ENCODE data around the gene EFHD1.
"Not testable (repeated sequence)": the region's sequence is repeated elsewhere in the genome, so short reads cannot be mapped to it uniquely, and the experiment has no call there.

EFHD1 gene

DNA sequence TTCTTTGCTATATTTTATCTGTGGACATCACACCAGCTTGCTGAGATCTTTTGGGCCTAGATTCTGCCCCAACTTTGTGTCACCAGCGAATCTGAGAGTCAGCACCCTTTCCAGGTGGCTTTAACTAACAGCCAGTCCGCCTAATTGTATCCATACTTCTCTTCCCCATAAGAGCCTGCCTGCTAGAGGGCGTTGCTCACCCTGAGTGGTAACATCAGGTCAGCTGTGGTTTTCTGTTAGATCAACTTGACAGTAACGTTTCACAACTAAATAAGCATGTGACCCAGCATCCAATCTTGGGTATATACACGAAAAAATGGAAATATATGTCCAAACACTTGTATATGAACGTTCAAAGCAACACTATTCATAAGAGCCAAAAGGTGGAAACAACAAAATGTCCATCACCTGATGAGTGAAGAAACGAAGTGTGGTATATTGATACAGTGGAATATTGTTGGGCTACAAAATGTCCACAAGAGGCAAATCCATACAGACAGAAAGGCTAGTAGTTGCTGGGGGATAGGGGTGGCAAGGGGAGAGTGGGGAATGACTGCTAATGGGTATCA lies 24.9 kb downstream of the EFHD1 start:
- Mint-ChIP-seq H3K27me3 (no peaks in the 10 kb centered on the region), H3K9me3 (no peaks in the 10 kb centered on the region), H3K4me1 (no peaks in the 10 kb centered on the region), H3K27ac (no peak overlapping the region), H3K4me3 (no peak overlapping the region)
- ATAC-seq: no peak
- DNase-seq: no peak

DNA sequence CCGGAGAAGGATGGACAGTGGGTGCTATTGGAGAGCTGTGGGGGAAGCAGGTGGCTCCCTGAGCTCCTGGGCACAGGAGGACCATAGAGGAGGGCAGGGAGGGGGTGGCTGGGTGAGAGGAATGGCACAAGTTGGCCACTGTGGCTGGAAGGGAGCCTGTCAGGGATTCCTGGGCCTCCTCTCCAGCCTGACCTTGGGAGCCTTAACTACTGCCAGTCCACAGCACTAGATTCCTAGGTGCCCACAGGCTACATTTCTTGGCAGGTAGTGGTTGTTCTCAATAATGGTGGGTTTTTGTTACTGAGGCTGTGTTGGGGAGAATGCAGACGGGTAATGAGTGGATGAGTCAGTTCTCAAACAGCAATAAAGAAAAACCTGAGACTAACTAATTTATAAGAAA lies 26.0 kb downstream of the EFHD1 start:
- no peak overlapping the region for H3K4me3 Mint-ChIP-seq
- H3K9me3 Mint-ChIP-seq: no peaks in the 10 kb centered on the region
- no peaks in the 10 kb centered on the region for H3K27me3 Mint-ChIP-seq
- H3K27ac Mint-ChIP-seq: no peak overlapping the region
- DNase-seq (no peak), ATAC-seq (no peak)
- no peaks in the 10 kb centered on the region for H3K4me1 Mint-ChIP-seq

DNA sequence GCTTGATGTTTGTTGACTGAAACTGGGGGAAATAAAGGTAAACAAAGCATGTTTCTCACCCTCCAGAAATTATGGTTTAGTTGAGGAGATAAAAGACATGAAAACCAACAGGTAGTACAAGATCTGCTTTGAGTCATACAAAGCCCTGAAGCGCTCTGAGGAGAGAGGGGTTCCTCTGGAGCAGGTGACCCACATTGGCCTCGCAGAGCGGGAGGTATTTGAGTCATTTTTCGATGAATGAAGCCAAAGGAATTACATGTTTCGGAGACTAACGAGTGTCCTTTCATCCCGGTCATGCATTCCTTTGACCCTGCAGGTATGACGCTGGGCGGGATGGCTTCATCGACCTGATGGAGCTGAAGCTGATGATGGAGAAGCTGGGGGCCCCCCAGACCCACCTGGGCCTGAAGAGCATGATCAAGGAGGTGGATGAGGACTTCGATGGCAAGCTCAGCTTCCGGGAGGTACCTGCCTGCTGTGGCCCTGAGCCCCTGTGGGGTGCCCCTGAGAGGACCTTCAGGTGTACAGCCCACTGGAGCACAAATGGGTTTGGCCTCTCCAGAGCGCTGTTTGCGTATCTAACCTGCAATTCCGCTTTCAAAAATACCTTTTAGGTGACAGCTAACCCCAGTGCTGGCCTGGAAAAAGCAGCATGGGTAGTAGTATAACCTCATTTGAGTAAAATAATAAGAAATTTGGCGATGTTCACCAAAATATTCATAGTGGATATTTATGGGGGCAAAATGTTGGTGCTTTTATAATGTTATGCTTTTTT lies 29.3 kb downstream of the EFHD1 start:
- Mint-ChIP-seq H3K9me3 (no peaks in the 10 kb centered on the region), H3K4me1 (no peaks in the 10 kb centered on the region), H3K27ac (no peak overlapping the region), H3K27me3 (no peaks in the 10 kb centered on the region), H3K4me3 (no peak overlapping the region)
- no peak for ATAC-seq
- DNase-seq: no peak

DNA sequence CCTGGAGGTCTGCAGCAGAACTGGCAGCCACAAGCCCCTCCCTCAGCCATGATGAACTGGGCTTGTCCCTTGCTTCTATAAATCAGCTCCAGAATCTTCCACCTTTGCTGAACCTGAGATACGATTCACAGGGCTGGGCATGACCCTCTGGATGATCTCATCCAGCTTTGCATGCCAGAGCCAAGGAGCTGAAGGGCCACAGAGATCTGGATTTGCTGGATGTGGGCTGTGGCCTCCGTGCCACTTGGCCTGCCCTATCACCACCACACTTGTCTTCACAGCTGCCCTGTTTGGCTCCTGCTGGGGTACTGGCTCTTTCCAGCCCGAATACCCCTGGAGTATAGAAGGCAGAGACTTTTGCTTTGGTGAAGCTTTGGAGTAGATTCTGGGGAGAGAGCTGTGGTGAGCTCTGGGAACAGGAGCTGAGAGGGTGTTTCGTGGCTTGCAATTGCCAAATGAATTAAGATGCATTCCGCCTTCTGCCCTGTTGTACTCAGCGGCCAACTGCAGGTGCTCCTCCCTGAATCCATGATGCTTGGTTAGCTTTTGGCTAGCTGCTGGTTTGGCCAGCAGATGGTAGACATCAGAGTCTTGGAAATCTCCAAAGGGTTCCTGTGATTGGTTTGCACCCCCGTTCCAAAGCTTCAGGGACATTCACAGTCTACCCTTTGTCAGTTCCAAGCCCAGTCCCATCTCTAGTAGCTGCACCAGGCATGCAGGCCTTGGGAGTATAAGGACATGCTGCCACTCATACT lies 32.8 kb downstream of the EFHD1 start:
- Mint-ChIP-seq H3K27me3 (no peaks in the 10 kb centered on the region), H3K9me3 (no peaks in the 10 kb centered on the region)

DNA sequence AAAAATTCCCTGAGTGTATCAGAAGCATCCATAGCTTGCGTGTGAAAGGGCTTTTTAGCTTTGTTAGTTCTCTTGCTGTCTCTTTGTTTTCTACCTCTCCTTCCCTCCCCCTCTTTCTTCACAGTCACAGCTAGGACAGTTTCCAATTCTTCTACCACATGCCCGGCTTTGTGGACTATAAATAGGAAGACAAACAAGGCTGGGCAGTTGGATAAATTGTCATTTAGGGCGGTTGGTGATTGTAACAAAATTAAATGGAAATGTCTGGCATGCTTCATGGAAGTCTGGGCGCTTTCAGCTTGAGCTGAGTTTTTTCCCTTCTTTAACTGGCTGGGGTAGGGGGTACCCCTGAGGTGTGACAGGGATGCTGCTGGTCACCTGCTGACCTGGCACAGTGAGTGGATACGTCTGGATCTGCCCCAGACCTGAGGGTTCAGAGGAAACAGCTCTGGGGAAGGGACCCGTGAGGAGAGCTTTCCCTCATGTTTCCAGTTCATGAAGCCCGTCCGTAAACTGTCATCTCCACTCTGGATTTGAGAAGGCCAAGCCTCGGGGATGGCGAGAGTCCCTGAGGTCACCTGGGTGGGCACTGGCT lies 34.7 kb downstream of the EFHD1 start:
- H3K27me3 Mint-ChIP-seq: no peaks in the 10 kb centered on the region
- ATAC-seq (no peak), DNase-seq (no peak)
- H3K9me3 Mint-ChIP-seq: no peaks in the 10 kb centered on the region
- H3K4me3 Mint-ChIP-seq: no peak overlapping the region
- no peak overlapping the region for H3K27ac Mint-ChIP-seq
- H3K4me1 Mint-ChIP-seq: no peaks in the 10 kb centered on the region

More for the DNA sequence above, 32.8 kb downstream of the EFHD1 start:
- Mint-ChIP-seq H3K4me3 (no peak overlapping the region), H3K4me1 (no peaks in the 10 kb centered on the region), H3K27ac (no peak overlapping the region)
- ATAC-seq: no peak
- no peak for DNase-seq

DNA sequence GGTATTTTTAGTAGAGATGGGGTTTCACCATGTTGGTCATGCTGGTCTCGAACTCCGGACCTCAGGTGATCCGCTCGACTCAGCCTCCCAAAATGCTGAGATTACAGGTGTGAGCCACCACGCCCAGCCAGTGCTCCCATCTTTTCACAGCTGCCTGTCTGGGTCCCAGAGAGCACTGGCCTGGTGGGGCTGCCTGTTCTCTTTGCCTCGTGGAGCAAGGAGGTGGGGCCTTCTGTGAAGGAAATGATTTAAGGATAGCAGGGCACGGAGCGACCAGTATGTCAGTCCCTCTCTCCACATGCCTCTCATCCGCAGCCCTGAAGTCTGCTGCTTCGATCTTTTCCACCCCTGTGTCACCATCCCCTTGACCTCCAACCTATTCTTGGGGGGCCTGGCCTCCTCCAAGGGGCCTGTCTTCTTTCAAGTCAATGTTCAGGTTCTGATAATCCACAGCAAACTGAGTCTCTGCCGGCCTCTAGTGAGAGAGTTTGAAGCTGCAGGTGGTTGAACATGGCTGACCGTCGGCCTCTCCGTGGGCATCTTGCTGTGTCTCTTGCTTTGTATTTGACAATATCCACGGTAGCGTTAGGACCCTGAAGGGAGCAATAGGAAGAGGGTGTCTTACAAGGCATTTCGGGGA lies 35.5 kb downstream of the EFHD1 start:
- Mint-ChIP-seq H3K27ac (peak overlapping the region in 1 of 2 donors; percentile 30), H3K27me3 (no peaks in the 10 kb centered on the region), H3K4me3 (no peak overlapping the region), H3K9me3 (no peaks in the 10 kb centered on the region), H3K4me1 (no peaks in the 10 kb centered on the region)
- ATAC-seq: no peak
- no peak for DNase-seq

DNA sequence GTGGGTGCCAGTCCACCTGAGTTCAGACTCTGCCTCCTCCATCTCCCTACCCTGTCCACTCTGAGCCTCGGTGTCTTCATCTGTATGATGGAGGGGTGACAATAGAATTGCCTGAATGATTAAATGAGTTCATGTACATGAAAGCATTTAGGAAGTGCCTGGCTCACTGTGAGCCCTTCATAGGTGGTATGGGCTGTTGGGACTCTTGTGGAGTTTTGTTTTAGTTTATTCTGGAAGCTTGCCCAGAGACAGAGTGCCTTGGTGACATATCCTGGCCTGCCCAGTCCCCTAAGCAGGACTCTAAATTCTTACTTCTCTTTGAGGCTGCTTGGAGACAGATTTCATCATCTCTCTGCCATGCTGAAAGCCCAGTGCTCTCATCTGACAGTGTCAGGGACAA lies 39.2 kb downstream of the EFHD1 start:
- ATAC-seq (no peak), DNase-seq (no peak)
- Mint-ChIP-seq H3K4me3 (no peak overlapping the region), H3K27me3 (no peaks in the 10 kb centered on the region), H3K4me1 (peaks cover 7% of the 10 kb centered on the region), H3K9me3 (no peaks in the 10 kb centered on the region), H3K27ac (peak overlapping the region in 1 of 2 donors; percentile 87)

DNA sequence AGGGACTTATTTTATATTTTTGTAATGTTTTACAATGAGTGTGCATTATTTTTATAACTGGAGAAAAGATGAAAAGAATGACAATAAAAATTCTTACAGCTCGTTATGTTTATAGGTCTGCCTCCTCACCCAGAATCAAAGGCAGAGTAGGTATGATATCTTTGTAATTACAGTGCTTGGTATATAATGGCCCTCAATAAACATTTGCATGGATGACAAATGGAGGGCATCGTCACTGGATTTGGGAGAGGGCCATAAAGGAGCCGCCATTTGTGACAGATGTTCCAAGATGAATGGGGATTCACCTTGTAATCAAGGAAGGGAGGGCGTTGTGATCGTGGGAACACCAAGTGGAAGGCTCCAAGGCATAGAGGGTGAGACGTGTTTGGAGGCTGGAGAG lies 41.1 kb downstream of the EFHD1 start:
- H3K27me3 Mint-ChIP-seq: peaks cover 2% of the 10 kb centered on the region
- no peak overlapping the region for H3K4me3 Mint-ChIP-seq
- no peak overlapping the region for H3K27ac Mint-ChIP-seq
- H3K4me1 Mint-ChIP-seq: peaks cover 7% of the 10 kb centered on the region
- no peak for DNase-seq
- no peaks in the 10 kb centered on the region for H3K9me3 Mint-ChIP-seq
- ATAC-seq: no peak

DNA sequence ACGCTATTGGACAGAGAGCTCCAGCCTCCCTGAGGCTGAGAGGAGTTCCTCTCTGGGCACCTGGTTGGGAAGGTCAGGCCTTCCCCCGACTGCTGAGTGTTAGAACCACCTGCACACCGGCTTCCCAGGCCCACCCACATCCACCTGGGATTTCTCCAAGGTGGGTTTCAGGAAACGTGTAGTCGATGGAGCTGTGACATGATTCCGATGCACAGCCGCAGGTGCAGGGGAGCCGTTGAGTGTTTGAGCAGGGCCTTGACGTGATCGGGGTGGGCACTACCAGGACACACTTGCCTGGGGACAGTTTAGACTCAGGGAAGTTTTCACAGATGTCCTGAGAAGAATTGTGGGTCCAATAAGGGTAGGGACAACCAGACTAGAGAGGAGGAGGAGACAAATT lies 42.0 kb downstream of the EFHD1 start:
- H3K4me1 Mint-ChIP-seq: peaks cover 7% of the 10 kb centered on the region
- no peaks in the 10 kb centered on the region for H3K9me3 Mint-ChIP-seq
- DNase-seq: no peak
- H3K4me3 Mint-ChIP-seq: no peak overlapping the region
- H3K27ac Mint-ChIP-seq: peak overlapping the region in 1 of 2 donors; percentile 79
- no peak for ATAC-seq
- peaks cover 8% of the 10 kb centered on the region for H3K27me3 Mint-ChIP-seq

DNA sequence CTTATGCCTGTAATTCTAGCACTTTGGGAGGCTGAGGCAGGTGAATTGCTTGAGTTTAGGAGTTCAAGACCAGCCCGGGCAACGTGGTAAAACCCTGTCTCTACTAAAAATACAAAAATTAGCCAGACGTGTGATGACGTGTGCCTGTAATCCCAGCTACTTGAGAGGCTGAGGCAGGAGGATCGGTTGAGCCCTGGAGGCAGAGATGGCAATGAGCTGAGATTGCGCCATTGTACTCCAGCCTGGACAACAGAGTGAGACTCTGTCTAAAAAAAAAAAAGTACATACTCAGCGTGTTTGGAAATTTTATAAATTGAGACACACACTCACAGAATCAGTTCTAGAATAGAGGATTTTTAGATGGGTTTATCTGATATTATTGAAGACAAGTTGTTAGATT lies 46.6 kb downstream of the EFHD1 start:
- no peak overlapping the region for H3K4me3 Mint-ChIP-seq
- no peak overlapping the region for H3K27ac Mint-ChIP-seq
- H3K4me1 Mint-ChIP-seq: peaks cover 7% of the 10 kb centered on the region
- DNase-seq: no peak
- H3K9me3 Mint-ChIP-seq: no peaks in the 10 kb centered on the region
- no peak for ATAC-seq
- H3K27me3 Mint-ChIP-seq: peaks cover 21% of the 10 kb centered on the region

DNA sequence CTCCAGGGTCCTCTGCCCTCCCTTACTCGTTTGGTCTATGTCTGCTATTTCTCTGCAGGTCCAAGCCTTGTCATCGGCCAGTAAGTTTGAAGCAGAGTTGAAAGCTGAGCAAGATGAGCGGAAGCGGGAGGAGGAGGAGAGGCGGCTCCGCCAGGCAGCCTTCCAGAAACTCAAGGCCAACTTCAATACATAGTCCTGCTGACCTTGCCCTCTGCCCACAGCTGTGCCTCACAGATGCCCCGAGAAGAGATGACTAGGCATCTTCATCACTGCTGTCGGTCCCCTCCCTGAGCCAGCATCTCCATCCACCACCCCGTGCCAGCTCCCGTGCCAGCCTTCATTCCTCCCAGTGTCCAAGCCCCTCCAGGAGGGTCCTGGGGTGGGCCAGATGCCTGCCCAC lies 48.1 kb downstream of the EFHD1 start:
- no peaks in the 10 kb centered on the region for H3K9me3 Mint-ChIP-seq
- H3K4me3 Mint-ChIP-seq: no peak overlapping the region
- peaks cover 21% of the 10 kb centered on the region for H3K27me3 Mint-ChIP-seq
- DNase-seq: no peak
- no peak for ATAC-seq
- H3K27ac Mint-ChIP-seq: no peak overlapping the region
- H3K4me1 Mint-ChIP-seq: peaks cover 2% of the 10 kb centered on the region

DNA sequence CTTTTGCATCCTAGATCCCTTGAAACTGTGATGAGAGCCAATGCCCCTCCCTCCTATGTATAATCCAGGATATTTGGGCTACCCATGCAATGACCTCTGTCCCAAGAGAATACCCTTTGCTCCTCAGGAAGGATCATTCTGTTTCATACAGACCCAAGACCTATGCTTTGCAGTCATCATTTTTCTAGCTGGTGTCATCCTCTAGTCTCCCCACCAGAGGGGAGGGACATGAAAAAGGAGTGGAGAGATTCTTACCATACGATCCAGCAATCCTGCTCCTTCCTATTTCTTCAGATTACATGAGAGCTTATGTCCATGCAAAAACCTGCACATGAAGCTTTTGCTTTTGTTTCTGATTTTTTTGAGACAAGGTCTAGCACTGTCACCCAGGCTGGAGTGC lies 50.0 kb downstream of the EFHD1 start:
- H3K27ac Mint-ChIP-seq: peak overlapping the region in 1 of 2 donors; percentile 24
- peaks cover 21% of the 10 kb centered on the region for H3K27me3 Mint-ChIP-seq
- DNase-seq: no peak
- H3K4me3 Mint-ChIP-seq: no peak overlapping the region
- H3K9me3 Mint-ChIP-seq: no peaks in the 10 kb centered on the region
- no peak for ATAC-seq
- H3K4me1 Mint-ChIP-seq: no peaks in the 10 kb centered on the region

DNA sequence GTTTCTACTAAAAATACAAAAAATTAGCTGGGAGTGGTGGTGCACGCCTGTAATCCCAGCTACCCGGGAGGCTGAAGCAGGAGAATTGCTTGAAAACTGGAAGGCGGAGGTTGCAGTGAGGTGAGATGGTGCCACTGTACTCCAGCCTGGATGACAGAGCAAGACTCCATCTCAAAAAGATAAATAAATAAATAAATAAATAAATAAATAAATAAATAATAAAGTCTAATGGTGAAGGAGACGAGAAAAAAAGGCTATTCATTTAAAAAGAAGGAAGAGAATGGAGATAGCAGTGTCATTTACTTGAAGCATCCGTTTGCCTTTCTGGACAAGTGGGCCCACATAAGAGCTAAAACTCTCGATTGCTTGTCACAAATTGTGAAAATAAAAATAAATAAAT lies 52.0 kb downstream of the EFHD1 start:
- H3K27ac Mint-ChIP-seq, H3K4me3 Mint-ChIP-seq, H3K9me3 Mint-ChIP-seq, ATAC-seq, DNase-seq, H3K4me1 Mint-ChIP-seq: not testable (repeated sequence)
- H3K27me3 Mint-ChIP-seq: peaks cover 13% of the 10 kb centered on the region

DNA sequence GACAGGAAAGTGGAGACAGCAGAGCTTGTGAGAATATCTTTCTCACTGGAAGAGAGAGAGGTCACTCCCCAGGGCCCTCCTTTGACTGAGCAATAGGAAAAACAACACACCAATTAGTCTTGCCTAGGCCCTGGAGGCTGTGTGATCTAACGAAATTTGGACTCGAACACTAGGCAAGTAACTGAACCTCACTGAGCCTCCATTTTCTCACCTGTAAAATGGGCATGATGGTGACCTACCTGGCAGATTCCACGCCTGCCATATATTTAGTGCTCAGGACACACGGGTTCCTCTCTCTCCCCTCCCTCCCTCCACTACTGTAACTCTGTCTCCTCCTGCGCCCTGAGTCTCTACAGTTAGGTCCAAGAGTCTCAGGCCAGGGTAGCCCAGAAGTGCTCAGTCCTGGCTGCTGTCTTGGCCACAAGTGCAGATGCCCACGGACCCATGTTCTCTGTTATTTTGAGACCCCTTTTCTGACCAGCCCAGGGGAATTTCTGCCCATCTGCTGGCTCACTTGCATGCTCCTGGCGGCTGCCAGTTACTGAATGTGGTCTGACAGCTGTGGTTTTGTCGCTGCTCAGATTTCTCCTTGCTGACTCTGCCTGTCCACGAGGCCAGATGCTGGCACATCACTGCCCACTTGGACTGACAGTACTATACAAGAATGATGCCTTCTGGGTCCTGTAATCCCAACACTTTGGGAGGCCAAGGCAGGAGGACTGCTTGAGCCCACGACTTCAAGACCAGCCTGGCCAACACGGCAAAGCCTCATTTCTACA lies 54.2 kb downstream of the EFHD1 start:
- Mint-ChIP-seq H3K27me3 (peaks cover under 1% of the 10 kb centered on the region), H3K4me1 (no peaks in the 10 kb centered on the region), H3K4me3 (no peak overlapping the region), H3K27ac (no peak overlapping the region), H3K9me3 (no peaks in the 10 kb centered on the region)
- DNase-seq (no peak), ATAC-seq (no peak)

DNA sequence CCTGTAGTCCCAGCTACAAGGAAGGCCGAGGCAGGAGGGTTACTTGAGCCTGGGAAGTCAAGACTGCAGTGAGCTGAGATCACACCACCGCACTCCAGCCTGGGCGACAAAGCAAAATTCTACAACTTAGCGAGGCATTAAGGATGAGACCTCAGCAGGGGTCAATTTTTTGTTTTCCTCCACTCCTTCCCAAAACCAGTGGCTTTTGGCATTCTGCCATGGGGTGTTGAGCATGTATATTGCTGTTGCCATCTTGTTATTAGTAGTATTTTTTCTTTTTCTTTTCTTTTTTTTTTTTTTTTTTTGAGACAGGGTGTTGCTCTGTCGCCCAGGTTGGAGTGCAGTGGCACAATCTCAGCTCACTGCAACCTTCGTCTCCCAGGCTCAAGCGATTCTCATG lies 54.8 kb downstream of the EFHD1 start:
- Mint-ChIP-seq H3K4me1 (no peaks in the 10 kb centered on the region), H3K9me3 (no peaks in the 10 kb centered on the region), H3K27ac (no peak overlapping the region), H3K4me3 (no peak overlapping the region), H3K27me3 (no peaks in the 10 kb centered on the region)
- DNase-seq: no peak
- no peak for ATAC-seq
